Activated CD8-positive, alpha-beta memory T cell treated with anti-CD3 and anti-CD28 coated beads, Interleukin-2, amount 50 U/mL, for 4 hours (primary cell): Measurements from ENCODE around the gene KRTAP10-4.
"Not testable (repeated sequence)": the region's sequence is repeated elsewhere in the genome, so short reads cannot be mapped to it uniquely, and the experiment has no call there.

Experiments used
- DNase-seq: peaks from one replicate; pipeline ENCODE4 v3.0.0-alpha.2; 2020

Gene KRTAP10-4

GRCh38 chr21:44580231-44580821 is 6.8 kb downstream of the KRTAP10-4 start, which contains the start of gene KRTAP10-5:
Gene KRTAP10-5, minus strand, starts transcription at chr21:44580604. Its CDS starts 26 bp downstream, at chr21:44580578.
- not testable (repeated sequence) for DNase-seq

DNA sequence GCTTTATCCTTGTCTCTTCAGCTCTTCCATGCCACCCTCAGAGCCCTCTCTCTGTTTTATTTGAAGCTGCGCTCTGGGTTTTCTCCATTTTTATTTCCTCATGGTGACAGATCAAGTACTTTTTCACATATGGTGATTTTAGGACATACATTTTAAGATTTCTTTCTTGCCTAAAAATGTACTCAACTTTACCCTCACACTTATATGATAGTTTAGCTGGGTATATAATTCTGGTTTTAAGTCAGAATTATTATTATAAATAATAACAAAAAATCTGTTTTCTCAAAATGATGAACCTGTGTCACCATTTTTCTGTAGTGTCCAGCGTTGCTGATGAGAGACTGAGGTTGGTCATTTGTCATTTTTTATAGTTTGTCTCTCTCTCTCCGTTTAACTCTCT is 7.6 kb downstream of the KRTAP10-4 start:
- no peak for DNase-seq

- no peak for DNase-seq
These were observed 8.5 kb downstream of the KRTAP10-4 start for GRCh38 chr21:44582055-44582454.

- no peak for DNase-seq
These were observed 9.7 kb downstream of the KRTAP10-4 start for GRCh38 chr21:44583089-44583799.

DNA sequence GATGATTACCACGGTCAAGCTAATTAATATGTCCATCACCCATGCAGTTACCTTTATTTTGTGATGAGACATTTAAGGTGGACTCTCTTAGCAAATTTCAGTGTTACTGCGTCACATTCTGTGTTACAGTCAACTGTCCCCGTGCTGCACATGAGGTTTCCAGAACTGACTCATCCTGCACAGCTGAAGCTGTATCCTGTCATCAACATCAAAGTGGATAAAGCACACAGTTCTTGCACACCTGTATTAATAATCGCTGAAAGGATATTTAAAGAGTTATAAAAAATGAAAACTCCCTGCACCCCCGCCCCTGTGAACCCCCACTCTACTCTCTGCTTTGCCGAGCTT is 10.2 kb downstream of the KRTAP10-4 start:
- no peak for DNase-seq

DNA sequence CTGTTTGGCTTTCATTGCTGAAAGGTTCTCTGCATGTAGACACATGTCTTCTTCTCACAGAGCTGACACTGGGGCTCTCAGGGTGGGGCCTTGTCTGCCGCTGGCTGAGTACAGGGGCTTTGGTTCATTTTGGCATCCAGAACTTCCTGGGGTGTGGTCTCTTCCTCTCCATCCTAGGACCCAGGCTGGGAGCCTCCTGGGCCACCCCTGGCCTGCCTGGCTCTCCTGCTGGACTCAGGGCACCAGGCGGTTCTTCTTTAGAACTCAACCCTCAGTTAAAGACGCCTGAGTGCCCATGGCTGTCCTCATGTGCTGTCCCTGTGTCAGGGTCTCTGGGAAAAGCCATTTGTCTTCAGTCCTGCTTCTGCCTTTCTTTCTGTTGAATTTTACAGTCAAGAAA is 12.4 kb downstream of the KRTAP10-4 start:
- no peak for DNase-seq

DNA sequence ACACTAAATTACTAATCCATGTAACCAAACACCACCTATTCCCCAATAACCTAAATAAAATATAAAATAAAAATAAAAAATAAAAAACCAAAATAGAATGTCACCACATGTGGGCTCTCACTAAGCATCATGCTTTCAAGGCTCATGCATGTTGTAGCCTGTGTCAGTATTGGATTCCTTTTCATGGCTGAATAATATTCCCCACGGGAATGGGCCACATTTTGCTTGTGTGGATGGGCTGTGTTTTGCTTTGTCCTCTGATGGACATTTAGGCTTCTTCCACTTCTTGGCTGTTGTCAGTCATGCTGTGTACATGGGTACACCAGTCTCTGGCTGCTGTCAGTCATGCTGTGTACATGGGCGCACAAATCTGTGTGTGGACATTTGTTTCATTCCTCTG is 15.6 kb downstream of the KRTAP10-4 start:
- DNase-seq: no peak

GRCh38 chr21:44589586-44590305 is 16.2 kb downstream of the KRTAP10-4 start:
- DNase-seq: no peak

DNA sequence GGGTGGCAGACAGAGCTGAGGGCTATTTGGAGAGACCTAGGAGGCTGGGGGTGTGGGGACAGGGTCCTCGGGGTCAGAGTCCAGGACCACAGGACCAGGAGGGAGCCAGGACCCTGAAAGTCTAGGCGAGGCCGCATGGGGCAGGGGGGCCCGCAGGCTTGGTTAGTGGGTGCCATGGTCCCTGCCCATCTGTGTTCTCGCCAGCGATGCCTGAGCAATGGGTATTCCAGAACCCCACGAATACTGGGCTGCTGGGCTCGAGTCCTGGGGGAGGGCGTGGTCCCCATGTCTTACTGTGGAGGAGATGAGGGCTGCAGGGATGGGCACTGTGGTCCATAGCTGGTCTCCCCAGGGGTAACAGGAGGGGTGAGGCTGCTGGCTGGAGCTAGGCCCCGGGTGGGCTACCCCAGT is 16.8 kb downstream of the KRTAP10-4 start:
- no peak for DNase-seq

- not testable (repeated sequence) for DNase-seq
These were observed 17.6 kb downstream of the KRTAP10-4 start for GRCh38 chr21:44590897-44591800.

DNA sequence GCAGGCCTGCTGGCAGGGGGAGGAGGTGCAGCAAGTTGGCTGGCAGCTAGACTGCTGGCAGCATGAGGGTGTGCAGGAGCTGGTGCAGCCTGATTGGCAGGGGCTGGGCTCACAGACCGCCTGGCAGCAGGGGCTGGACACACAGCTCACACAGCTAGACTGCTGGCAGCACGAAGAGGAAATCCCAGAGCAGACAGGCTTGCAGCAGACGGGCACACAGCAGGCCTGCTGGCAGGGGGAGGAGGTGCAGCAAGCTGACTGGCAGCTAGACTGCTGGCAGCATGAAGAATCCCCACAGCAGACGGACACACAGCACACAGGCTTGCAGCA is 18.2 kb downstream of the KRTAP10-4 start:
- not testable (repeated sequence) for DNase-seq

GRCh38 chr21:44592446-44593311 is 19.1 kb downstream of the KRTAP10-4 start, which contains the start of gene KRTAP10-6:
Gene KRTAP10-6, minus strand, starts transcription at chr21:44592505. Its CDS starts 21 bp downstream, at chr21:44592484.
- no peak for DNase-seq

DNA sequence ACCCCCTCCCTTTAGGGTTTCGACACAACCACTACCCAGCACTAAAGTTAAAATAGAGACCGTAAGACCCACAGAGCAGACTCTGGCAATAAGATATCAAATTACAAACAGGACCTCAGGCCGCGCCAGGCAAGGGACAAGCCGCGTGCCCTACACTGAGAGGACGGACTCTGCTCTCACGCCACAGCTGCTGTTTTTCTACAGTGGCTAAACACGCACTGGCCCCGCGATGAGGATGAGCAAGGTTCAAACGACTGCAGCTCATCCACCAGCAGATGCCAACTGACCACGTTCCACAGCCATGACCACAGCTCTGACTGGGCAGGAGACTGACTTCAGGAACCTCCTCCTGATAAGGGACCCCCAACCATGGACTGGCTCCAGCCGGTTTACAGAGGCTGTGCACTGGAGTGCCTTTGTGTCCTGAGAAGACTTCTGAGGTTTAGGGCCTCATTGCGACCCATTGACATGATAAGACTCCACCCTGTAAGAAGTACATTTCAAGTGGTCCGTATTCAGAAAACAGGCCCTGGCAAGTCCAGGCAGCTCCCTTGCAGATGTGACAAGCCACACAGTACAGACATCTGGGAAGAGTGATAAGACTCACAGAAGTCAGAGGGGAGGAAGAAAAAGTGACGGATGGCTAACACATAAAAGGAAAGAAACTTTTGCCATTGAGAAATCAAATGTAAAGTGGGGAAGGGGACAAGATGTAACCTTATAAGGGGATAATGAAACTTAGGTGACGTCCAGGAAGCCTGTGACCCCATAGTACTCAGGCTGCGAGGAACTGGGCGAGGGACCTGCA is 20.3 kb downstream of the KRTAP10-4 start:
- DNase-seq: no peak

- no peak for DNase-seq
These were observed 20.9 kb downstream of the KRTAP10-4 start for GRCh38 chr21:44594406-44594916.

DNA sequence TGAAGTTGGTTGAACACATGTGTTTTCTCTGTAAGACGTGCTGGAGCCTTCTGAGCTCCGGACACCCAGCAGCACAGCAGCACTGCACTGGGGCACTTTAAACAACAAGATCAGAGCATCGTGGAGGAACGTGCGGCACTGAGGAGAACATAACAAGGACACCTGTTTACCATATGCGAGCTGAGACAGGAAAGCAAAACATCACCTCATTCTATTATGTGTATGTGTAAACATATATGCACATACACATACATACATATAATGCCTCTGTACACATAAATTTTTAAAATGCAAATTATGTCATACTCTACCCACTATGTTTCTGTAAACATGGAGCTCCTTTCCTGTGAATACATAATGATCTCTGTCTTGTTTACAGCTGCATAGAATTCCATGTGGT is 22.0 kb downstream of the KRTAP10-4 start:
- DNase-seq: no peak

DNA sequence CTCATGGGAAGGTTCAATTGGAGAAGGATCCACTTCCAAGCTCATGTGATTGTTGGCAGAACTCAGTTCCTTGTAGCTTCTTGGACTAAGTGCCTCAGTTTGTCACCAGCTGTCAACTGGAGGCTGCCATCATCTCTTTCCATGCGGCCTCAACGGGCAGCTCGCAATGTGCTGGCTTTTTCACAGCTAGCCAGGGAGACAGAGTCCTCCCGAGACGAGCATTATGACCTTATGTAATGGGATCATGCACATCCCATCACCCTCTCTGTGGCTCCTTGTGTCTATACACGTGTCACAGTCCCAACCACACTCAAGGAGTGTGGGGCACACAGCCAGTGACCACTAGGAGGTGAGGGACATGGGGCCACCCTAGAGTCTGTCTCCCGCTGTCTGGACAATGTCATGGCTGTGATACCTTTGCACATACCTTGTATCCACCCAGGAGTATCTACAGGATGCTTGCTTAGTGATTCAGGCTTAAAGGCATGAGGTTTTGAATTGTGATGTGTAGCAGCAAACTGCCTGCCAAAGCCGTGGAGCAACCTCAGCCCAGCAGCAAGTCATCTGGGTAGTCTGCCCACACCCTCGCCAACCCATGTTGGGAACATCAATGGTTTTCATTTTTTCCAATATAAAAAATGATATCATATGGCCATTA is 22.7 kb downstream of the KRTAP10-4 start:
- DNase-seq: no peak

- no peak for DNase-seq
These were observed 24.5 kb downstream of the KRTAP10-4 start for GRCh38 chr21:44598061-44598460.

- no peak for DNase-seq
These were observed 25.9 kb downstream of the KRTAP10-4 start for GRCh38 chr21:44599264-44600029.
